HL-60 (cell line): ENCODE data around the gene FAM170B.

Experiments
- CTCF ChIP-seq: IDR thresholded peaks from one replicate; pipeline ENCODE4 v1.5.1; 2011; ENCODE audit warnings: low read length, control low read depth, inconsistent platforms; ENCODE audit not compliant: insufficient read depth
- GABPA ChIP-seq: IDR thresholded peaks from 2 replicates; pipeline ENCODE4 v1.6.1; 2012; ENCODE audit warnings: low read depth
- POLR2AphosphoS5 ChIP-seq: IDR thresholded peaks from 2 replicates; pipeline ENCODE4 v1.6.1; 2012; ENCODE audit warnings: low read depth
- REST ChIP-seq: IDR thresholded peaks from 2 replicates; pipeline ENCODE4 v1.6.1; 2012; ENCODE audit warnings: low read depth; ENCODE audit not compliant: insufficient replicate concordance
- SPI1 ChIP-seq: IDR thresholded peaks from 2 replicates; pipeline ENCODE4 v1.6.1; 2012; ENCODE audit warnings: low read depth, mild to moderate bottlenecking, borderline replicate concordance

GRCh38 chr10:49182776-49183175 is 49.0 kb upstream of the FAM170B start:
- TF ChIP-seq CTCF (no peak), POLR2AphosphoS5 (no peak), REST (no peak), GABPA (no peak), SPI1 (no peak)
